Measurements from ENCODE around the gene MRI1.

Gene MRI1

GRCh38 chr19:13781547-13781946 lies 17.2 kb downstream of the MRI1 start:
- peak; percentile 53 for DNase-seq

GRCh38 chr19:13782537-13782936 lies 18.2 kb downstream of the MRI1 start:
- no peak overlapping the region for H3K4me3 Mint-ChIP-seq
- TF ChIP-seq, protein P1, sequence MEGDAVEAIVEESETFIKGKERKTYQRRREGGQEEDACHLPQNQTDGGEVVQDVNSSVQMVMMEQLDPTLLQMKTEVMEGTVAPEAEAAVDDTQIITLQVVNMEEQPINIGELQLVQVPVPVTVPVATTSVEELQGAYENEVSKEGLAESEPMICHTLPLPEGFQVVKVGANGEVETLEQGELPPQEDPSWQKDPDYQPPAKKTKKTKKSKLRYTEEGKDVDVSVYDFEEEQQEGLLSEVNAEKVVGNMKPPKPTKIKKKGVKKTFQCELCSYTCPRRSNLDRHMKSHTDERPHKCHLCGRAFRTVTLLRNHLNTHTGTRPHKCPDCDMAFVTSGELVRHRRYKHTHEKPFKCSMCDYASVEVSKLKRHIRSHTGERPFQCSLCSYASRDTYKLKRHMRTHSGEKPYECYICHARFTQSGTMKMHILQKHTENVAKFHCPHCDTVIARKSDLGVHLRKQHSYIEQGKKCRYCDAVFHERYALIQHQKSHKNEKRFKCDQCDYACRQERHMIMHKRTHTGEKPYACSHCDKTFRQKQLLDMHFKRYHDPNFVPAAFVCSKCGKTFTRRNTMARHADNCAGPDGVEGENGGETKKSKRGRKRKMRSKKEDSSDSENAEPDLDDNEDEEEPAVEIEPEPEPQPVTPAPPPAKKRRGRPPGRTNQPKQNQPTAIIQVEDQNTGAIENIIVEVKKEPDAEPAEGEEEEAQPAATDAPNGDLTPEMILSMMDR (IDR thresholded peaks at IDR 0.05), result no peak
- peaks cover 3% of the 10 kb centered on the region for H3K9me3 Mint-ChIP-seq
- H3K27ac Mint-ChIP-seq, result no peak overlapping the region
- DNase-seq, result no peak
- H3K36me3 Mint-ChIP-seq (ENCODE audit: low read depth), result peaks cover 25% of the 10 kb centered on the region
- peaks cover 29% of the 10 kb centered on the region for H3K4me1 Mint-ChIP-seq
- peaks cover 4% of the 10 kb centered on the region for H3K27me3 Mint-ChIP-seq (ENCODE audit: low read depth, poor library complexity)

More at GRCh38 chr19:13781547-13781946, 17.2 kb downstream of the MRI1 start:
- Mint-ChIP-seq H3K27me3 (ENCODE audit: low read depth, poor library complexity) (no peaks in the 10 kb centered on the region), H3K9me3 (peaks cover 3% of the 10 kb centered on the region), H3K4me1 (peaks cover 31% of the 10 kb centered on the region), H3K4me3 (no peak overlapping the region), H3K27ac (no peak overlapping the region), H3K36me3 (ENCODE audit: low read depth) (peaks cover 29% of the 10 kb centered on the region)
- TF ChIP-seq, protein P1 (IDR thresholded peaks at IDR 0.05), result no peak

DNA sequence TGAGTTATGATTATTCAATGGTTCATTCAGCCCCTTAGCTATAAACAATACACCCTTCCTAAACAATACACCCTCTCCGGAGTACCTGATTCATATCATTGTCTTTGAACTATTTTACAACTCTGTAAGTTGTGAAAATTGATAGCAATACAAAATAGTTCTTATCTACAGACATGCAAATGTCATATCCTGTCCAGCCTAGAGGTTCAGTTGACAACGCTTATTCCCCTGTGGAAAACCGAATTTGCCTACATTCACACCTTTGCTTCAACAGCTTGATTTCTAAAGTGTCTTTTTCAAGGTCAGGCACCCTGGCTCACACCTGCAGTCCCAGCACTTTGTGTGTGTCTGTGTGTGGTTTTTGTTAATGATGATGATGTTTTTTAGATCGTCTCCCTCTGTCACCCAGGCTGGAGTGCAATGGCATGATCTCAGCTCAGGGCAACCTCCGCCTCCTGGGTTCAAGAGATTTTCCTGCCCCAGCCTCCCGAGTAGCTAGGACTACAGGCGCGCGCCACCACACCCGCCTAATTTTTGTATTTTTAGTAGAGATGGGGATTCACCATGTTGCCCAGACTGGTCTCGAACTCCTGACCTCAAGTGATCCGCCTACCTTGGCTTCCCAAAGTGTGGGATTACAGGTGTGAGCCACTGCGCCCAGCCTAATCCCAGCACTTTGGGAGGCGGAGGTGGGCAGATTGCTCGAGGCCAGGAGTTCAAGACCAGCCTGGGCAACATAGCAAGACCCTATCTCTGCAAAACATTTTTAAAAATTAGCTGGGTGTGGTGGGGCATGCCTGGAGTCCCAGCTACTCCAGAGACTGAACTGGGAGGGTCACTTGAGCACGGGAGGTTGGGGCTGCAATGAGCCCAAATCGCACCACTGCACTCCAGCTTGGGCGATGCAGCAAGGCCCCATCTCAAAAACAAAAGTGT lies 19.5 kb downstream of the MRI1 start:
- H3K27ac Mint-ChIP-seq, result no peak overlapping the region
- no peak overlapping the region for H3K4me3 Mint-ChIP-seq
- H3K9me3 Mint-ChIP-seq, result peaks cover 3% of the 10 kb centered on the region
- H3K36me3 Mint-ChIP-seq (ENCODE audit: low read depth), result peaks cover 12% of the 10 kb centered on the region
- DNase-seq, result no peak
- TF ChIP-seq, protein P1 (IDR thresholded peaks at IDR 0.05), result no peak
- peaks cover 11% of the 10 kb centered on the region for H3K27me3 Mint-ChIP-seq (ENCODE audit: low read depth, poor library complexity)
- peaks cover 32% of the 10 kb centered on the region for H3K4me1 Mint-ChIP-seq

DNA sequence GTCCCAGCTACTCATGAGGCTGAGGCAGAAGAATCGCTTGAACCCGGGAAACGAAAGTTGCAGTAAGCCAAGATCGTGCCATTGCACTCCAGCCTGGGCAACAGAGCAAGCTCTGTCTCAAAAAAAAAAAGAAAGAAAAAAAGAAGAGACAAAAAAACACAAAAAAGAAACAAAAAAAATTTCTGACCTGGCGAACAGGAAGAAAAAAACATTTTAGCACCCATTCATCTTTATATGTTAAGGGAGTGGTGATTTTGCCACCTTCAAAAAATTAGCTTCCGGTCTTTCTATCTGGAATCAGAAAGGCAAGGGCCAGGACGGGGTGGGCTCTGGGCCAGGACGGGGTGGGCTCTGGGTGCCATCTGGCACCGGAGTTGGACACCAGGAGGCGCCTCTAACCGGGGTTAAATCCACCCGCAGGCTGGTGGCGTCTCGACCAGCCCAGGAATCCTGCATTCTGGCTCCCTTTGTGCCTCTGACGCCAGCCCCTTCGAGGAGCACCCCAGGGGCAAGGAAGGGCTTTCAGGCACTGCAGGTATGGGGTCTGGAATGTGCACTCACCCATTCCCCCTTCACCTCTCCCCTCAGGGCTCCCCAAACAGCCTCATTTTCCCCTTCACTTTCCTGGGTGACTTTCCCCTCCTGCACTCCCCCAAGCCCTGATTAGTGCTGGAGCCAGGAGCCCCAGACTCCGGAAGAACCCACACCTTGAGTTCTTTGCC lies 20.6 kb downstream of the MRI1 start:
- Mint-ChIP-seq H3K9me3 (no peaks in the 10 kb centered on the region), H3K27me3 (ENCODE audit: low read depth, poor library complexity) (peaks cover 11% of the 10 kb centered on the region), H3K4me1 (peaks cover 32% of the 10 kb centered on the region), H3K4me3 (no peak overlapping the region), H3K36me3 (ENCODE audit: low read depth) (peaks cover 2% of the 10 kb centered on the region), H3K27ac (no peak overlapping the region)
- peak; percentile 64 for DNase-seq
- TF ChIP-seq, protein P1 (IDR thresholded peaks at IDR 0.05), result peak; percentile 42

DNA sequence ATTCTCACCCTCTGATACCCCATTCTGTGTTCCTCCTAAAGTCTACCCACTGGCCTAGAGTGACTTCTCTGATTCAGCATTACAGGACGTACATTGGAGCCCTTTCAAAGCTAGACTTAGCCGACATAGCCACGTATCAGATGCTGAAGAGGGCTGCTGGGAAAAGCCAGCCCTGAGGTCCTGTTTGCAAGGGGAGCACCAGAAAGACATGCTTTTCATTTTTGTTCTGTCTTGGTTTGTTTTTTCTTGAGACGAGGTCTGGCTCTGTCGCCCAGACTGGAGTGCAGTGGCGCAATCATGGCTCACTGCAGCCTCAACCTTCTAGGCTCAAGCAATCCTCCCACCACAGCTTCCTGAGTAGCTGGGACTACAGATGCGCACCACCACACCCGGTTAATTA lies 24.7 kb downstream of the MRI1 start:
- DNase-seq, result no peak
- Mint-ChIP-seq H3K27me3 (ENCODE audit: low read depth, poor library complexity) (peaks cover 11% of the 10 kb centered on the region), H3K4me3 (no peak overlapping the region), H3K4me1 (peaks cover 18% of the 10 kb centered on the region), H3K36me3 (ENCODE audit: low read depth) (no peaks in the 10 kb centered on the region), H3K27ac (no peak overlapping the region), H3K9me3 (no peaks in the 10 kb centered on the region)
- TF ChIP-seq, protein P1 (IDR thresholded peaks at IDR 0.05), result no peak

Measured in nephron progenitor cell (in vitro differentiated cells).